ENCODE measurements around the gene RBMS1.

The RBMS1 gene

DNA sequence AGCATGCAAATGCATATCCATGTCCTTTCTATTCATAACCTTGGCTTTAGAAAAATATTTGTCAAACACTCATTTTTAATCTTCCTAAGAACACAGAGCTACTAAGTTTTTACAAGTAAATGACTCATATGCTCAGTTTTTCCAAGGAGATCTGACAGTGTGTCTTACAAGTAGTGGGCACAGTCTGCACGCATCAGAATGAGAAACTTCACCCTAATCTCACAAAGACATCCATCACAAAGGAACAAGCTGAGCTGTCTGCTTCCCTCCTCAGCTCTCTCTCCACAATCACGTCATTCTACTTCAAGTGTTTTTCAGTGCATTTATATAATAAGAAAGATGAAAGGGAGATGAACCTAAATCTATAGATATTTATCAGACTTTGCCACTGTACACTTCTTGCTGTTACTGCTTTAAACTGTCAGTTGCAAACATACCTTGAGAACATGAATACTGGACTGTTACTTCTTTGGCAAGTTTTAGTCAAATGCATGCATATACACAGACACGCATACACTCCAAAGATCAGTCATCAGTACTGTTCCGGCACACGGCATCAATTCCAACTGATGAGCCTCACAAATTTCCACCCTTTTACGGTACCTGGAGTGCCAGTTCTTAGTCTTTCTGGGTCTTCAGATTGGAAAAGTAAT, 75.7 kb downstream of the RBMS1 start:
- no peaks in the 10 kb centered on the region for H3K9me3 ChIP-seq (replicated peaks; ENCODE audit: insufficient read depth, low read length)
- no peak overlapping the region for H3K27ac ChIP-seq (ENCODE audit: low read length)
- H3K9me2 ChIP-seq (replicated peaks; ENCODE audit: insufficient read depth, low read length) = no peaks in the 10 kb centered on the region
- no peaks in the 10 kb centered on the region for H3K36me3 ChIP-seq (replicated peaks; ENCODE audit: insufficient read depth, low read length)
- peaks cover 20% of the 10 kb centered on the region for H3K4me1 ChIP-seq (ENCODE audit: low read length)
- H3F3A ChIP-seq (ENCODE audit: insufficient read depth, low read length) = peaks cover 12% of the 10 kb centered on the region; the same call in 1 of the 2 replicates
- H3K4me3 ChIP-seq (ENCODE audit: low read length) = no peak overlapping the region
- H4K20me1 ChIP-seq (ENCODE audit: insufficient read depth, low read length) = no peaks in the 10 kb centered on the region
- no peak overlapping the region for H3K4me2 ChIP-seq (ENCODE audit: low read depth, low read length)
- TF ChIP-seq EZH2 (optimal IDR thresholded peaks at IDR 0.05; ENCODE audit: low read depth, low read length) (no peak), EZH2phosphoT487 (IDR thresholded peaks at IDR 0.05; ENCODE audit: low read length) (no peak)
- TF ChIP-seq, protein P1, sequence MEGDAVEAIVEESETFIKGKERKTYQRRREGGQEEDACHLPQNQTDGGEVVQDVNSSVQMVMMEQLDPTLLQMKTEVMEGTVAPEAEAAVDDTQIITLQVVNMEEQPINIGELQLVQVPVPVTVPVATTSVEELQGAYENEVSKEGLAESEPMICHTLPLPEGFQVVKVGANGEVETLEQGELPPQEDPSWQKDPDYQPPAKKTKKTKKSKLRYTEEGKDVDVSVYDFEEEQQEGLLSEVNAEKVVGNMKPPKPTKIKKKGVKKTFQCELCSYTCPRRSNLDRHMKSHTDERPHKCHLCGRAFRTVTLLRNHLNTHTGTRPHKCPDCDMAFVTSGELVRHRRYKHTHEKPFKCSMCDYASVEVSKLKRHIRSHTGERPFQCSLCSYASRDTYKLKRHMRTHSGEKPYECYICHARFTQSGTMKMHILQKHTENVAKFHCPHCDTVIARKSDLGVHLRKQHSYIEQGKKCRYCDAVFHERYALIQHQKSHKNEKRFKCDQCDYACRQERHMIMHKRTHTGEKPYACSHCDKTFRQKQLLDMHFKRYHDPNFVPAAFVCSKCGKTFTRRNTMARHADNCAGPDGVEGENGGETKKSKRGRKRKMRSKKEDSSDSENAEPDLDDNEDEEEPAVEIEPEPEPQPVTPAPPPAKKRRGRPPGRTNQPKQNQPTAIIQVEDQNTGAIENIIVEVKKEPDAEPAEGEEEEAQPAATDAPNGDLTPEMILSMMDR (IDR thresholded peaks at IDR 0.05; ENCODE audit: low read length) = no peak
- H3K79me2 ChIP-seq (ENCODE audit: low read length) = 0 out of 2 replicates have a peak, but pooled peaks cover 3% of the 10 kb centered on the region
- no peak overlapping the region for H3K9ac ChIP-seq (ENCODE audit: low read length)
- no peak overlapping the region for H2AFZ ChIP-seq (ENCODE audit: low read length)
- 0 out of 2 replicates have a peak, but pooled peaks cover 3% of the 10 kb centered on the region for H3K27me3 ChIP-seq (replicated peaks; ENCODE audit: insufficient read depth, low read length)
- no peak for DNase-seq

DNA sequence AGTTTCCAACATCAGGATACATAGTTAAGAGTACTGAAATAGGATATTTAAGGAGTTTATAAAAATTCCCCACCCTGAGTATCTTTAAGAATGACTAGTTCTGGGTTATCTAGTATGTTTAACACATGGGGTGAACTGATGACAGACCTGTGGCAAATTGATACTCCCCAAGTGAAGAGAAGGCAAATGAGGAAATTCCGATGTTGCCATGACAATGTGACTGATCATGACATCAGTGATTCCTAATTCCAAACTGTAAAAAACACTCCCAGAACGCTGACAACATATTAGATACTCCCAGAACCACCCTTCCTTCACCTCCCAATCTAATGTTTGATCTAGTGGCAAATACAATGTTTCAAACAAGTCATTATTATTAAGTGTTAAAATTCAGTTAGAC, 77.6 kb downstream of the RBMS1 start:
- no peak overlapping the region for H2AFZ ChIP-seq (ENCODE audit: low read length)
- peaks cover 20% of the 10 kb centered on the region for H3F3A ChIP-seq (ENCODE audit: insufficient read depth, low read length)
- no peak overlapping the region for H3K4me2 ChIP-seq (ENCODE audit: low read depth, low read length)
- no peak overlapping the region for H3K4me3 ChIP-seq (ENCODE audit: low read length)
- no peaks in the 10 kb centered on the region for H3K36me3 ChIP-seq (replicated peaks; ENCODE audit: insufficient read depth, low read length)
- DNase-seq = no peak
- H3K9me3 ChIP-seq (replicated peaks; ENCODE audit: insufficient read depth, low read length) = no peaks in the 10 kb centered on the region
- H3K9me2 ChIP-seq (replicated peaks; ENCODE audit: insufficient read depth, low read length) = no peaks in the 10 kb centered on the region
- H3K79me2 ChIP-seq (ENCODE audit: low read length) = 0 out of 2 replicates have a peak, but pooled peaks cover 3% of the 10 kb centered on the region
- no peaks in the 10 kb centered on the region for H4K20me1 ChIP-seq (ENCODE audit: insufficient read depth, low read length)
- no peak overlapping the region for H3K27ac ChIP-seq (ENCODE audit: low read length)
- H3K9ac ChIP-seq (ENCODE audit: low read length) = no peak overlapping the region
- peaks cover 27% of the 10 kb centered on the region for H3K4me1 ChIP-seq (ENCODE audit: low read length)
- H3K27me3 ChIP-seq (replicated peaks; ENCODE audit: insufficient read depth, low read length) = 0 out of 2 replicates have a peak, but pooled peaks cover 3% of the 10 kb centered on the region
- TF ChIP-seq EZH2 (optimal IDR thresholded peaks at IDR 0.05; ENCODE audit: low read depth, low read length) = no peak
- TF ChIP-seq EZH2phosphoT487 (IDR thresholded peaks at IDR 0.05; ENCODE audit: low read length) = no peak
- TF ChIP-seq, protein P1 (IDR thresholded peaks at IDR 0.05; ENCODE audit: low read length) = no peak

DNA sequence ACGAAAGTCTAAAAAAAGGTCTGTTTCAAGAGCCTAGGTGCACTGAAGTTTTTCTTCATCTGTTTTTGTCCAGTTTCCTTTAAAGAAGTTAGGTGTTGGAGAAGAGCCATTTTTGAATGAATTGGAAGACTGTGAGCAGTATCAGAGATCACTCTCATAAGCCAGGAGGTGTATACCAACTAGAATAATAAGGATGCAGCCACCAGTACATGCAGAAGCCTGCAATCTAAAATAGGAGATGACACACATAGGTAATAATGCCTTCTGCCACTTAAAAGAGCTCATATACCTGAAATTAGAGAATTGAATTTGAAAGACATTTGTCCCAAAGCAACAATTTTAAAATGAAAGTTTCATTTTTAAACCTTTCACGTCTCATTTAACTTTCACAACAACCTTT, 81.7 kb downstream of the RBMS1 start:
- H4K20me1 ChIP-seq (ENCODE audit: insufficient read depth, low read length) = no peaks in the 10 kb centered on the region
- no peaks in the 10 kb centered on the region for H3K9me2 ChIP-seq (replicated peaks; ENCODE audit: insufficient read depth, low read length)
- no peaks in the 10 kb centered on the region for H3K9me3 ChIP-seq (replicated peaks; ENCODE audit: insufficient read depth, low read length)
- H3K79me2 ChIP-seq (ENCODE audit: low read length) = 0 out of 2 replicates have a peak, but pooled peaks cover 3% of the 10 kb centered on the region
- 0 out of 2 replicates have a peak overlapping the region, but pooled peaks have one; percentile 8 for H2AFZ ChIP-seq (ENCODE audit: low read length)
- no peak for TF ChIP-seq EZH2phosphoT487 (IDR thresholded peaks at IDR 0.05; ENCODE audit: low read length)
- TF ChIP-seq, protein P1 (IDR thresholded peaks at IDR 0.05; ENCODE audit: low read length) = no peak
- TF ChIP-seq EZH2 (optimal IDR thresholded peaks at IDR 0.05; ENCODE audit: low read depth, low read length) = no peak
- peaks cover 23% of the 10 kb centered on the region for H3F3A ChIP-seq (ENCODE audit: insufficient read depth, low read length)
- peak overlapping the region; percentile 49; the same call in 1 of the 2 replicates for H3K27ac ChIP-seq (ENCODE audit: low read length)
- H3K4me3 ChIP-seq (ENCODE audit: low read length) = peak overlapping the region; percentile 39
- peaks cover 23% of the 10 kb centered on the region for H3K4me1 ChIP-seq (ENCODE audit: low read length)
- H3K4me2 ChIP-seq (ENCODE audit: low read depth, low read length) = peak overlapping the region; percentile 74
- peak; percentile 32 for DNase-seq
- no peaks in the 10 kb centered on the region for H3K27me3 ChIP-seq (replicated peaks; ENCODE audit: insufficient read depth, low read length)
- H3K36me3 ChIP-seq (replicated peaks; ENCODE audit: insufficient read depth, low read length) = no peaks in the 10 kb centered on the region
- peak overlapping the region; percentile 9; the same call in 1 of the 2 replicates for H3K9ac ChIP-seq (ENCODE audit: low read length)

All from MM.1S (cell line).